Large intestine (tissue), 3 donors: Measurements from ENCODE around the gene ACOX1. TPM values are rescaled to one million over a fixed set of nuclear protein-coding genes. Genes with fewer than 3 reads are reported as not detected.

ENCODE experiments used
- DNase-seq, 2 donors: peaks; one replicate each; pipeline versions ENCODE4 v3.0.0 to v3.0.0-alpha.2; 2013
- H3K27ac ChIP-seq: one replicate; pipeline ENCODE4 v1.5.1; 2013; ENCODE audit warnings: low read length
- H3K27me3 ChIP-seq: 2 replicates; pipeline ENCODE4 v1.6.1; 2013; ENCODE audit warnings: low read length; ENCODE audit not compliant: control insufficient read depth, insufficient read depth
- H3K36me3 ChIP-seq: 2 replicates; pipeline ENCODE4 v1.6.1; 2013; ENCODE audit warnings: low read length; ENCODE audit not compliant: control insufficient read depth, insufficient read depth
- H3K4me1 ChIP-seq: one replicate; pipeline ENCODE4 v1.6.1; 2013; ENCODE audit warnings: low read length; ENCODE audit not compliant: control insufficient read depth, insufficient read depth
- H3K4me3 ChIP-seq: one replicate; pipeline ENCODE4 v1.5.1; 2013; ENCODE audit warnings: low read length
- H3K9me3 ChIP-seq: one replicate; pipeline ENCODE4 v1.6.1; 2013; ENCODE audit warnings: mild to moderate bottlenecking, low read depth, low read length, moderate library complexity; ENCODE audit not compliant: control insufficient read depth
- WGBS: methylation state at CpG from one replicate; pipeline ENCODE4 v1.1.5; 2013; ENCODE audit warnings: low lambda C conversion rate; ENCODE audit not compliant: insufficient coverage; 5-methylcytosine and 5-hydroxymethylcytosine counted together
- polyA plus RNA-seq: library from polyadenylated mRNA; unstranded; fragments of 120-200 nt; gene quantifications from one replicate; pipeline ENCODE4 v1.2.1, GENCODE V29; 2013

The ACOX1 gene
- polyA plus RNA-seq, 1 donor = 64.6 TPM

DNA sequence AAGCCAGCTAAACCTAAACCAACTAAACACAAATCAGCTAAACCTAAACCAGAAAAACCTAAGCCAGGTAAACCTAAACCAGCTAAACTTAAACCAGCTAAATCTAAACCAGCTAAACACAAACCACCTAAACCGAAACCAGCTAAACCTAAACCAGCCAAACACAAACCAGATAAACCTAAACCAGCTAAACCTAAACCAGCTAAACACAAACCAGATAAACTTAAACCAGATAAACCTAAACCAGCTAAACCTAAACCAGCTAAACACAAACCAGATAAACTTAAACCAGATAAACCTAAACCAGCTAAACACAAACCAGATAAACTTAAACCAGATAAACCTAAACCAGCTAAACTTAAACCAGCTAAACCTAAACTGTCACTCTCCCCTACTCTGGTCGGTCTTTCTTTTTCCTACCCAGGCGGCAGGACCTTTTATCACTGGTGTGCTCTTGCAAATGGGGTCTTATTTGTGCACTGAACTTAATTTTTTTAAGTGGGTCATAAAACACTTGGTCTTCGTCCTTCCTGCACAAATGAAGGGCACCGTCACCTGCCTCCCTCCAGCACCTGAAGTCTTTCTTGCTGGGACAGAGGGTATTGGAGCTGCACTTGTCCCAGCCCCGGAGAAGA lies 41.0 kb upstream of the ACOX1 start:
- peaks cover 49% of the 10 kb centered on the region for H3K36me3 ChIP-seq
- no CpG with 5 or more reads among the region's 6 CpGs for WGBS

DNA sequence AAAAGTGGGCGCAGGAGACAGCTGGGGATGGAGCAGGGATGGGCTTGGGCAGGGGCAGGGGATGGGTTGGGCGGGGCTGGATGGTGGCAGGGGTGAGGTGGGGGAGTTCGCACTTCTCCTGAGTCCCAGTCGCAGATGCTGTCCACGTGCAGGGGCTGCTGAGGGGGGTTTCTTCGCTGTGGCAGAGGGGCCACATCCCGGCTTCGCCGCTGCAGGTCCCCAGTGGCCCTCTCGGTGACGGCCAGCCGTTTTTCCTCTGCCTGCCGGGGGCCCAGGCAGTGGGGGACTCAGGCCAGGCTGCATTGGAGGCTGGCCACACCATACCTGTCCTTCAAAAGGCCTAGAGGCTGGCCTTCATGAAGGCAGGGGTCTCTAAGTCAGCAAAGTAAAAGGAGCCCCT lies 39.8 kb upstream of the ACOX1 start:
- Histone ChIP-seq H3K4me1 (peaks cover 9% of the 10 kb centered on the region), H3K4me3 (no peak overlapping the region), H3K9me3 (no peaks in the 10 kb centered on the region), H3K27me3 (no peaks in the 10 kb centered on the region), H3K36me3 (peaks cover 54% of the 10 kb centered on the region), H3K27ac (no peak overlapping the region)
- WGBS = no CpG with 5 or more reads among the region's 13 CpGs
- DNase-seq = no peak

More for the DNA sequence above, 41.0 kb upstream of the ACOX1 start:
- H3K9me3 ChIP-seq = no peaks in the 10 kb centered on the region
- H3K4me3 ChIP-seq = no peak overlapping the region
- H3K27ac ChIP-seq = no peak overlapping the region
- peaks cover 12% of the 10 kb centered on the region for H3K4me1 ChIP-seq
- DNase-seq = no peak
- no peaks in the 10 kb centered on the region for H3K27me3 ChIP-seq

DNA sequence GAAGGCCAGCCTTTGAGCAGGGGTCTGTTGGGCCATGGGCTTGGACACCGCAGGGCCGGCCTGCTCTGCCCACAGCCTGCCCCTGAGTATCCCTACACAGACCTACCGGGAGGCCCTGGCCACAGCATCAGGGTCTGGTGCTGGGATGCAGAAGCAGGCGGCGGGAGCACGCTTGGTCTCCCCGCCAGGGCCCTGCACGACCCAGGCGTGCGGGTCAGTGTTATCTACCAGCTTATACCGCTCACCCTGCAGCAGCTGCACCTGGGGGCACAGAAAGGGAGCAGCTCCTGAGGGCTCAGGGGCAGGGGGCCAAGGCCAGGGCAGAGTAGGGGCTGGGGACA lies 39.3 kb upstream of the ACOX1 start:
- DNase-seq = no peak
- peaks cover 9% of the 10 kb centered on the region for H3K4me1 ChIP-seq
- H3K36me3 ChIP-seq = peaks cover 55% of the 10 kb centered on the region
- H3K27me3 ChIP-seq = no peaks in the 10 kb centered on the region
- no peaks in the 10 kb centered on the region for H3K9me3 ChIP-seq
- no peak overlapping the region for H3K4me3 ChIP-seq
- no CpG with 5 or more reads among the region's 11 CpGs for WGBS
- H3K27ac ChIP-seq = no peak overlapping the region

DNA sequence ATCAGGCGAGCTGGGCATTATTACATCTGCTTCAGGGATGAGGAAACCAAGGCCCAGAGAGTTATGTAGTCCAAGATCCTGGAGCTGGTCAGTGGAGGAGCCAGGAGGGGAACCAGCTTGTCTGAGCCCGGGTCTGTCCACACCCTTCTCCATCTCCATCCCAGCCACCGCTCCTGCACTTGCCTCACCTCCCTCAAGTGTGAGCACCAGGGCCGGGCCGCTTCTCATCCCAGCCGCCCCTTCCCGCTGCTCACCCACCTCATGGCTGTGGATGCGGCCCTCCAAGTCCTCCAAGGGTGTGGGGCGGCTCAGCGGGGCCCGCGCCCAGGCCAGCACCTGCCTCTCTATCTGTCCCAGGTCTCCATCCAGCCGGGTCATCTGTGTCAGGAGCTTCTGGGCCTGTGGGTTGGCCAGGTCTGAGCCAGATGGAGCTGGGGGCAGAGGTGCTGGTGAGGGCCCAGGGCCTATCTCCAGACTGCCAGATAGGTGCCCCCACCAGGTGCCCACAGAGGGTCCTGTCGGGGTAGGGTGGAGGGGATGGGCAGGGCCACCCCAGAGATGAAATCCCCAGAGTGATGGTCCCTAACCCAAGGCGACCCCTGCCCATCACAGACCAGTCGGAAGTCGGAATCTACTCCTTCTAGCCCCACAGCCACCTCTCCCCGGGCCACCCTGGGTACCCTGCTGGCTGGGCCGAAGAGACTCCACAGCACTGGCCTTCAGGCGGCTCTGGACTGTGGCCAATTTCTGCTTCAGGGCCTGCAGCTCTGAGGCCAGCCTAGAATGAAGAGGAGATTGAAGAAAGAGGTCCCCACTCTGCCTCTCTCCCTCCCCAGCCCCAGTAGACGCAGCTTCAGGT lies 38.7 kb upstream of the ACOX1 start:
- no peak overlapping the region for H3K4me3 ChIP-seq
- no peak for DNase-seq
- no peaks in the 10 kb centered on the region for H3K9me3 ChIP-seq
- H3K36me3 ChIP-seq = peaks cover 52% of the 10 kb centered on the region
- H3K27me3 ChIP-seq = no peaks in the 10 kb centered on the region
- no peak overlapping the region for H3K27ac ChIP-seq
- WGBS = no CpG with 5 or more reads among the region's 21 CpGs
- peaks cover 9% of the 10 kb centered on the region for H3K4me1 ChIP-seq

DNA sequence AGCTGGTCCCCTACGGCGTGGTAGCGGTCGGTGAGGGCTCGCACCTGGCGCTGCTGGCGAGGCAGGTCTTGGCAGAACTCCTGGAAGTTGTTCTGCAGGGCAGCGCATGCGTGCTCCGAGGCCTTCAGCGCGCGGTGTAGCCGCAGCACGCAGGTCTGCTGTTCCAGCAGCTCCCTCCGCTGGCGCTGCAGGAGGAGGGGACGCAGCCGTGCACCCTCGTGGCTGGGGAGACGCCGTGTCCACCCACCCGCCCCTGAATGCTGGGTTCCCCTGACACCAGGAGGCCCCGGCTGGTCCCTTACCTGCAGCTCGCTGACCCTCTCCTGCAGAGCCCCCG lies 35.9 kb upstream of the ACOX1 start:
- H3K27ac ChIP-seq = no peak overlapping the region
- H3K4me3 ChIP-seq = no peak overlapping the region
- DNase-seq = no peak
- H3K4me1 ChIP-seq = peaks cover 9% of the 10 kb centered on the region
- H3K36me3 ChIP-seq = peaks cover 66% of the 10 kb centered on the region
- no CpG with 5 or more reads among the region's 26 CpGs for WGBS
- H3K27me3 ChIP-seq = no peaks in the 10 kb centered on the region
- H3K9me3 ChIP-seq = no peaks in the 10 kb centered on the region

DNA sequence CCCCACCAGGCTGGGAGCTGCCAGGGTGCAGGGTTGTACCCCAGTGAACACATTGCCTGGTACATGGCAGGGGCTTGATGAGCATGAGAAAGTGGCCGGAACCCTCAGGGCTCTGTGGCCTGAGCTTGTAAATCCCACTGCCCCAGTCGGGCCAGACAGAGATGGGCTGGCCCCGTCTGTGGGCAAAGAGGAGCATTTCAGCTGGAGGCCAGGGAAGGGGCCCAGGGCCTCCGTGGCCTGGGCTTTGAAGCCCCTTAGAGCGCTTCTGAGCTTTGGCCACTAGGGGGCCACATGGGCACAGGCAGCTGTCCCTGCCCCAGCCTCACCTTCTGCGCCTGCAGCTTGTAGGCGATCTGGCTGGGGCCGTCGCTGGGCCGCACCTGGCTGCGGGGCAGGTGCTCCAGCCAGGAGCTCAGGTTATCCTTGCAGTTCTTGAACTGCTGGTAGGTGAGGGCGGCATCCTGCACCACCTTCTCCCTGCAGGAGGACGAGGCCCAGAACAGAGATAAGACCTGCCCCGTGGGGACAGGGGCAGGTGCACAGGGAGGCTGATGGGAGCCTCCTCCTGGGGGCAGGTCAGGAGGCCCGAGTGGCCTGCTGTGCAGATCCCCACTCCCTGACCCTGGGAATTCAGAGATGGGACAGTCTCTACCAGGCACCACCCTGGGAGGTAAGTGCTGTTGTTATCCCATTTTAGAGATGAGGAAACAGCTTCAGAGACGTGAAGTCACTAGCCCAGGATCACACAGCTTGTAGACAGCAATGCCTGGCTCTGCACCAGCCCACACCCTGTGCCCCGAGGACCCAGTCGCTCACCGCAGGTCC lies 35.3 kb upstream of the ACOX1 start:
- Histone ChIP-seq H3K36me3 (peaks cover 67% of the 10 kb centered on the region), H3K4me1 (peaks cover 9% of the 10 kb centered on the region), H3K4me3 (no peak overlapping the region), H3K9me3 (peaks cover 5% of the 10 kb centered on the region), H3K27me3 (no peaks in the 10 kb centered on the region), H3K27ac (no peak overlapping the region)
- 80% methylated on average over 1 of the region's 19 CpGs for WGBS
- DNase-seq = peak; percentile 68 to 71

DNA sequence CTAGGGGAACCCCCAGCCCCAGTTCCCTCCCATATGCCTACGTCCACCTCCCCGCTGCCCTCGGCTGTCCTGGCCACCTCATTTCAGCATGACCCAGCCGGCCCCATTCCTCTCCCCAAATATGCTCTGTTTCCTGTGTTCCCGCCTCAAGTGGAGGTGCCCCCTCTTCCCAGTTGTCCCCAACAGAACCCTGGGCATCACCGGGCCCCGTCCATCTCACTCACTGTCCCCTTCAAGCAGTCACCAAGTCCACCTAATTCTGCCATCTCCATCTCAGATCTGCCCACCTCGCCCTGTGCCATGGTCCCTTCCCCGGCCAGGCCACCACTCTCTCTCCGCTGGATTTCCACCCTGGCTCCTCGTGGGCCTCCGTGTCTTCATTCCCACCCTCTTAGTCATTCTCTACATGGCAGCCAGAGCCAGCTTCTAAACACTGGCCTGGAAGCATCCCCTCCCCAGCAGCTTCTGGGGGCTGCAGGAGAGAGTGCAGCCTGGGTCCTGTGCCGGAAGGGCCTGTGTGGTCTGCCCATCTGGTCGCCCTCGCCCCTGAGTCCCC lies 34.5 kb upstream of the ACOX1 start:
- Histone ChIP-seq H3K4me1 (peaks cover 9% of the 10 kb centered on the region), H3K4me3 (no peak overlapping the region), H3K9me3 (peaks cover 13% of the 10 kb centered on the region), H3K36me3 (peaks cover 65% of the 10 kb centered on the region), H3K27me3 (no peaks in the 10 kb centered on the region), H3K27ac (no peak overlapping the region)
- no peak for DNase-seq
- 100% methylated on average over 1 of the region's 15 CpGs for WGBS

DNA sequence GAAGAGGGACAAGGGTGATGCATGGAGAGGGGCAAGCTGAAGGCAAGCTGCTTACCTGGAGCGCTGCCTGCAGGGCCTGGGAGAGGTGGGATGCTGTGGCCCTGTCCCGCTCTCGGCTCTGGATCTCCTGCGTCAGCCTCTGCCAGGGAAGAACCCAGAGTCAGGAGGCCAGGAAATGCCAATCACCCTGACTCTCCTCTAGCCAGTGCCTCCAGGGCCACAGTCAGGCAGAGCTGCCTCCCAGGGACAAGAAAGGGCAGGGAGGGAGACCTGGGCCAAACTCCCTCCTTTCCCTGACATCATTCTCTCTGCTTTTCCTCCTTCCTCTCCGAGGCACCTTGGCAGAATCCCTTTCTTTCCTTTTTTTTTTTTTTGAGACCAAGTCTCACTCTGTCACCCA lies 33.0 kb upstream of the ACOX1 start:
- peaks cover 9% of the 10 kb centered on the region for H3K4me1 ChIP-seq
- H3K4me3 ChIP-seq = no peak overlapping the region
- peaks cover 61% of the 10 kb centered on the region for H3K36me3 ChIP-seq
- no peak for DNase-seq
- H3K27ac ChIP-seq = no peak overlapping the region
- H3K27me3 ChIP-seq = no peaks in the 10 kb centered on the region
- H3K9me3 ChIP-seq = peaks cover 20% of the 10 kb centered on the region
- WGBS = 67% methylated on average over 1 of the region's 5 CpGs

DNA sequence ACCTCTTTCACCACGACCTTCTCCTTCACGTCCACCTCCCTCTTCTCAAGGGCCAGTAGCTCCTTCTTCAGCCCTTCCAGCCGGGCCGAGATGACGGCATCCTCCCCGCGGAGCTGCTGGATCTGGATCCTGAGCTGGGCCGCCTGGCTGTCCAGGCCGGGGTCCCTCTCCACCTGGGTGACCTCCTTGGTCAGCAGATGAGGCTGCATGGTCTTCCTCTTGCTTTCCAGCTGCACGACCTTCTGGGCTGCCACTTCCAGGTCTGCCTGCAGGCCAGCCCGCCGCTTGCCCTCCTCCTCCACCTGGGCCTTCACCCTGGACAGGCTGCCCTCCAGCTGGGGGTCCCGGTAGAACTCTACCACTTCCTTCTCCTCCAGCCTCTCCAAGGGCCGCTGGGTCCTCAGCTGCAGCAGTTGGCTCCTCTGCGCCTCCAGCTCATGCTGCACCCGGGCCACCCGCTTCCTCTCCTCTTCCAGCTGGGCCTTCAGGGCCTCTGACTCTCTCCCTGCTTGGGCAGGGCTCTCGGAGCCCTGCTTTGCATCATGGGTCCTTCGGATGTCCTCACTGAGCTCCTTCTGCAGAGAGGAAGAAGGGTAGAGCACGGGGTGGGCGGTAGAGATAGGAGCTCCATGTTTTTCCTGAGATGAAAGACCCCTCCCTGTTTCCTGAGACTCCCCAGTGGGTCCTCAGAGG lies 31.1 kb upstream of the ACOX1 start:
- no CpG with 5 or more reads among the region's 21 CpGs for WGBS
- H3K4me3 ChIP-seq = no peak overlapping the region
- H3K36me3 ChIP-seq = peaks cover 70% of the 10 kb centered on the region
- H3K4me1 ChIP-seq = peaks cover 9% of the 10 kb centered on the region
- no peak overlapping the region for H3K27ac ChIP-seq
- DNase-seq = no peak
- no peaks in the 10 kb centered on the region for H3K27me3 ChIP-seq
- H3K9me3 ChIP-seq = peaks cover 20% of the 10 kb centered on the region

DNA sequence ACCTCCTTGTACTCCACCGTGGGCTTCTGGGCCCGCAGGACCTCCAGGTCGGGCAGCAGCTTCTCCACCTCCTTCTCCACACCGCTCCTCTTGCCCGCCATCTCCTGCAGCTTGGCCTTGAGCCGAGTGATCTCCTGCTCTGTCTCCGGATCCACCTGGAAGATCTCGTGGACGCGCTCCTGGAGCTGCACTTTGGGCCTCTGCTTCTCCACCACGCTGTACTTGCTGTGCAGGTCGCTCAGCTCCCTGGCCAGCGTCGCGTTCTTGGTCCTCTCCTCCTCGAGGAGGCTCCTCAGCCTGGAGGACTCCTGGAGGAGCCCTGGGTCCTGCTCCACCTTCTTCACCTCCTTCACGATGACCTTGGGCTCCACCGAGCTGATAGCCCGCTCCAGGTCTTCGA lies 30.5 kb upstream of the ACOX1 start:
- Histone ChIP-seq H3K4me3 (no peak overlapping the region), H3K9me3 (peaks cover 20% of the 10 kb centered on the region), H3K4me1 (peaks cover 5% of the 10 kb centered on the region), H3K27ac (no peak overlapping the region), H3K36me3 (peaks cover 73% of the 10 kb centered on the region), H3K27me3 (no peaks in the 10 kb centered on the region)
- no peak for DNase-seq
- WGBS = 96% methylated on average over 4 of the region's 20 CpGs
